ENCODE results near the gene ICA1.

DNA sequence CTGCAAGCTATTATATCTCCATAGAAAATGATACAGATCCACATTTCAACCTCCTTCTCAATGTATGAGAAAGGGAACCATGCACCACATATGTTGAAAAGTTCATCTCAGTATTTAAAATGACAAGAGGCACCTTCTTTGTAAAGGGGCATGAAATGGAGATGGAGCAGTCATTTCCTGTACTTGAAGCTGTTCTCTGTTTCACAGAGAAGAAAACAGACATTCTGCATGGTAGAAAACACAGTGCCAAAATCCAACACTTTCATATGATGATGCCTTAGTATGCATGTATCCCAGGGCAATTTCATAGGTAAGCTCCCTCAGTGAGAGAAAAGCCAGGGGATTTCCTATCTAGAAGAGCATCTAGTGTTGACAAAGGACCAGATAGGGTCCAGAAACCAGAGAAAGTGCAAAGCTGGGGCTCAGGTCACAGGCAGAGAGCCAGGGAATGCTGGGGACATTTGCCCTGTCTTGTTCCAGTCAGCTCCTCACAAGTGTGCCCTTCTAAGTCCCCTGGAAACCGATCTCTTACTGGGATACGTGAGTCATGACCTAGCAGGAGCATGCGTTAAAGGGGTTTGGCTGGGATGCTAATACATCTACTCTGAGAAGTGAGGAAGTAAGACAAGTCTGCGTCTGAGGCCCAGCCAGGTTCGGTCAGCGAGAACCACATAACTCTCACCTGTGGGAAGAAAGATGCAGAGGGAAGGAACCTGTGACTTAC, 118.7 kb downstream of the ICA1 start:
- TF ChIP-seq POLR2AphosphoS5 (IDR thresholded peaks at IDR 0.05; ENCODE audit: borderline replicate concordance, low read depth, low read length) (no peak), EZH2 (IDR thresholded peaks at IDR 0.05) (no peak)

All from SK-N-MC (cell line).